DND-41 (cell line): Measurements from ENCODE around the gene TAF10.

Source experiments
- ATAC-seq: fragments of 200-7000 bp; cut with Tn5 transposase; 3 replicates; pipeline ENCODE4 v1.9.1; 2021; ENCODE audit warnings: low read depth; ENCODE audit not compliant: insufficient read depth
- DNase-seq: peaks from one replicate; pipeline ENCODE4 v3.0.0-alpha.2; 2020
- H2AFZ ChIP-seq: 2 replicates; pipeline ENCODE4 v1.6.0; 2012; ENCODE audit warnings: low read depth, low read length
- H3K27ac ChIP-seq: 2 replicates; pipeline ENCODE4 v1.5.1; 2012; ENCODE audit warnings: low read length, inconsistent platforms
- H3K27me3 ChIP-seq: fragments of 200-600 bp; sonication (generic); 2 replicates; pipeline ENCODE4 v1.6.0; 2012; ENCODE audit warnings: low read length, mild to moderate bottlenecking, inconsistent platforms; ENCODE audit not compliant: insufficient read depth, poor library complexity
- H3K36me3 ChIP-seq: 2 replicates; pipeline ENCODE4 v1.5.1; 2012; ENCODE audit warnings: low read length, inconsistent platforms; ENCODE audit not compliant: insufficient read depth
- H3K4me1 ChIP-seq: 2 replicates; pipeline ENCODE4 v1.5.1; 2012; ENCODE audit warnings: mild to moderate bottlenecking, low read length; ENCODE audit not compliant: insufficient read depth
- H3K4me2 ChIP-seq: 2 replicates; pipeline ENCODE4 v1.6.0; 2012; ENCODE audit warnings: mild to moderate bottlenecking, moderate library complexity, low read length, inconsistent platforms; ENCODE audit not compliant: insufficient read depth
- H3K4me3 ChIP-seq, 2 experiments: fragments of 200-600 bp in 1 of 2; shearing (Covaris generic) in 1 of 2; 2 replicates each; pipeline ENCODE4 v1.5.1; 2012 to 2016; ENCODE audit warnings: inconsistent platforms in 2 of 2, low read length in 2 of 2, mild to moderate bottlenecking in 2 of 2, low read depth in 1 of 2, moderate library complexity in 1 of 2
- H3K79me2 ChIP-seq: 2 replicates; pipeline ENCODE4 v1.6.0; 2012; ENCODE audit warnings: low read length, inconsistent platforms; ENCODE audit not compliant: insufficient read depth
- H3K9ac ChIP-seq: 2 replicates; pipeline ENCODE4 v1.6.0; 2012; ENCODE audit warnings: low read depth, mild to moderate bottlenecking, inconsistent platforms, low read length, moderate library complexity
- H3K9me3 ChIP-seq: 2 replicates; pipeline ENCODE4 v1.5.1; 2012; ENCODE audit warnings: low read length, moderate library complexity, mild to moderate bottlenecking, inconsistent platforms; ENCODE audit not compliant: insufficient read depth, severe bottlenecking
- H4K20me1 ChIP-seq: 2 replicates; pipeline ENCODE4 v1.6.0; 2012; ENCODE audit warnings: low read length; ENCODE audit not compliant: insufficient read depth
- CTCF ChIP-seq: IDR thresholded peaks from 2 replicates; pipeline ENCODE4 v1.5.1; 2012; ENCODE audit warnings: borderline replicate concordance, low read length, moderate library complexity, mild to moderate bottlenecking; ENCODE audit not compliant: poor library complexity, severe bottlenecking; ENCODE audit errors: extremely low read depth
- EZH2 ChIP-seq: IDR thresholded peaks from 3 replicates; pipeline ENCODE4 v1.6.1; 2012; ENCODE audit warnings: borderline replicate concordance, low read depth, mild to moderate bottlenecking, moderate library complexity, low read length, inconsistent platforms; ENCODE audit not compliant: severe bottlenecking

TAF10 gene

GRCh38 chr11:6610591-6610990 is 1.4 kb downstream of the TAF10 start:
- ATAC-seq (no peak), DNase-seq (no peak)
- no peak overlapping the region for H2AFZ ChIP-seq
- peak overlapping the region in 1 of 2 experiments; percentile 69; a peak in 2 of 4 replicates for H3K4me3 ChIP-seq
- H4K20me1 ChIP-seq: peaks cover 19% of the 10 kb centered on the region
- H3K79me2 ChIP-seq: peaks cover 35% of the 10 kb centered on the region
- peak overlapping the region; percentile 72 for H3K9ac ChIP-seq
- peaks cover 60% of the 10 kb centered on the region for H3K4me1 ChIP-seq
- TF ChIP-seq CTCF: no peak
- no peak for TF ChIP-seq EZH2
- H3K4me2 ChIP-seq: peak overlapping the region; percentile 99
- no peaks in the 10 kb centered on the region for H3K9me3 ChIP-seq
- peaks cover 55% of the 10 kb centered on the region for H3K36me3 ChIP-seq
- H3K27me3 ChIP-seq: no peaks in the 10 kb centered on the region
- peak overlapping the region; percentile 75 for H3K27ac ChIP-seq

GRCh38 chr11:6609502-6610015 is 2.5 kb downstream of the TAF10 start:
- DNase-seq (no peak), ATAC-seq (no peak)
- Histone ChIP-seq H3K27ac (no peak overlapping the region), H4K20me1 (peaks cover 19% of the 10 kb centered on the region), H3K79me2 (peaks cover 45% of the 10 kb centered on the region), H3K27me3 (no peaks in the 10 kb centered on the region), H3K4me2 (no peak overlapping the region), H3K9me3 (no peaks in the 10 kb centered on the region), H3K4me1 (peaks cover 70% of the 10 kb centered on the region), H3K36me3 (peaks cover 46% of the 10 kb centered on the region), H2AFZ (no peak overlapping the region), H3K9ac (no peak overlapping the region), H3K4me3 (no peak overlapping the region)
- TF ChIP-seq EZH2 (no peak), CTCF (no peak)

- Histone ChIP-seq H3K9me3 (no peaks in the 10 kb centered on the region), H3K4me1 (peaks cover 71% of the 10 kb centered on the region), H3K4me2 (no peak overlapping the region), H3K9ac (no peak overlapping the region), H3K79me2 (peaks cover 52% of the 10 kb centered on the region), H3K36me3 (peaks cover 46% of the 10 kb centered on the region), H3K27me3 (no peaks in the 10 kb centered on the region), H4K20me1 (peaks cover 19% of the 10 kb centered on the region), H3K27ac (no peak overlapping the region), H3K4me3 (no peak overlapping the region), H2AFZ (no peak overlapping the region)
- no peak for TF ChIP-seq EZH2
- TF ChIP-seq CTCF: no peak
- no peak for ATAC-seq
- DNase-seq: peak; percentile 2
These were observed 3.1 kb downstream of the TAF10 start for GRCh38 chr11:6608726-6609501.
